SK-N-SH (cell line): ENCODE results near the gene MRPL55. TPM values are rescaled to one million over a fixed set of nuclear protein-coding genes. Genes with fewer than 3 reads are reported as not detected.

Experiments
- CTCF ChIA-PET: fragments of 300-600, 350-600 bp; formaldehyde crosslinking; extraction: SDS; loops from one replicate; lab custom pipeline; 2021; lab: Yijun Ruan, JAX
- POLR2A ChIA-PET: fragments of 350-600 bp; sonication (Branson Sonifier 250); formaldehyde crosslinking; extraction: SDS; loops from one replicate; lab custom pipeline; 2020; ENCODE audit warnings: antibody characterized with exemption, inconsistent platforms; lab: Yijun Ruan, JAX
- DNase-seq: peaks from one replicate; pipeline ENCODE4 v3.0.0; 2012
- H2AFZ ChIP-seq: fragments of 200-600 bp; sonication (generic); 2 replicates; pipeline ENCODE4 v1.8.1; 2016; ENCODE audit warnings: antibody characterized with exemption, mild to moderate bottlenecking, low read depth
- H3F3A ChIP-seq: fragments of 200-600 bp; sonication (generic); replicated peaks from 2 replicates; pipeline ENCODE3; 2016; ENCODE audit warnings: antibody characterized with exemption, mild to moderate bottlenecking; ENCODE audit not compliant: insufficient read depth
- H3K27ac ChIP-seq, 2 experiments: fragments of 200-500 bp in 1 of 2; fragments of 200-600 bp in 1 of 2; sonication (Bioruptor generic) in 1 of 2; sonication (generic), shearing (Covaris generic) in 1 of 2; 2 replicates each; pipeline versions ENCODE4 v1.5.1 to v1.6.1; 2014 to 2016; ENCODE audit warnings: low read depth in 2 of 2, inconsistent platforms in 1 of 2, low read length in 1 of 2, mild to moderate bottlenecking in 1 of 2, mixed read lengths in 1 of 2
- H3K27me3 ChIP-seq: fragments of 200-600 bp; sonication (generic), shearing (Covaris generic); 2 replicates; pipeline ENCODE4 v1.6.1; 2016; ENCODE audit warnings: mixed run types; ENCODE audit not compliant: insufficient read depth
- H3K36me3 ChIP-seq, 2 experiments: fragments of 200-500 bp in 1 of 2; fragments of 200-600 bp in 1 of 2; sonication (Bioruptor generic) in 1 of 2; sonication (generic) in 1 of 2; replicated peaks in 1 of 2; 2 replicates each; pipeline versions ENCODE3 to v1.5.1; 2014 to 2016; ENCODE audit warnings: low read length in 1 of 2, mild to moderate bottlenecking in 1 of 2; ENCODE audit not compliant: insufficient read depth in 2 of 2, control insufficient read depth in 1 of 2
- H3K4me1 ChIP-seq, 2 experiments: fragments of 200-500 bp in 1 of 2; fragments of 200-600 bp in 1 of 2; sonication (Bioruptor generic) in 1 of 2; sonication (generic), shearing (Covaris generic) in 1 of 2; 2 replicates each; pipeline versions ENCODE4 v1.5.1 to v1.6.1; 2014 to 2016; ENCODE audit warnings: low read depth in 1 of 2, low read length in 1 of 2, mixed run types in 1 of 2; ENCODE audit not compliant: insufficient read depth in 2 of 2, control insufficient read depth in 1 of 2
- H3K4me2 ChIP-seq: fragments of 200-600 bp; sonication (generic), shearing (Covaris generic); 2 replicates; pipeline ENCODE4 v1.6.1; 2017; ENCODE audit warnings: mixed run types
- H3K4me3 ChIP-seq, 2 experiments: fragments of 200-500 bp in 1 of 2; fragments of 200-600 bp in 1 of 2; sonication (Bioruptor generic) in 1 of 2; sonication (generic), shearing (Covaris generic) in 1 of 2; 2 replicates each; pipeline versions ENCODE4 v1.5.1 to v1.8.1; 2014 to 2016; ENCODE audit warnings: low read depth in 2 of 2, inconsistent platforms in 1 of 2, low read length in 1 of 2, mild to moderate bottlenecking in 1 of 2, mixed read lengths in 1 of 2, moderate library complexity in 1 of 2
- H3K79me2 ChIP-seq: fragments of 200-600 bp; sonication (generic); 2 replicates; pipeline ENCODE4 v1.8.1; 2017; ENCODE audit warnings: mild to moderate bottlenecking; ENCODE audit not compliant: insufficient read depth
- H3K9ac ChIP-seq: fragments of 200-600 bp; sonication (generic); 2 replicates; pipeline ENCODE4 v1.6.1; 2017; ENCODE audit warnings: mixed run types
- H3K9me2 ChIP-seq: fragments of 200-600 bp; sonication (generic); 2 replicates; pipeline ENCODE4 v1.6.1; 2017; ENCODE audit warnings: mixed run types
- H3K9me3 ChIP-seq: fragments of 200-600 bp; sonication (generic); 2 replicates; pipeline ENCODE4 v1.6.1; 2017; ENCODE audit warnings: mixed run types, mild to moderate bottlenecking, moderate library complexity
- H4K20me1 ChIP-seq: fragments of 200-600 bp; sonication (generic); 2 replicates; pipeline ENCODE4 v1.6.1; 2017; ENCODE audit warnings: mild to moderate bottlenecking, mixed run types; ENCODE audit not compliant: insufficient read depth
- FOXM1 ChIP-seq: IDR thresholded peaks from 2 replicates; pipeline ENCODE4 v1.4.0; 2012; ENCODE audit warnings: low read depth, mild to moderate bottlenecking
- GABPA ChIP-seq: IDR thresholded peaks from 2 replicates; pipeline ENCODE4 v1.4.0; 2012; ENCODE audit warnings: low read depth, mild to moderate bottlenecking
- NRF1 ChIP-seq: IDR thresholded peaks from 2 replicates; pipeline ENCODE4 v1.6.1; 2012; ENCODE audit warnings: low read depth, mild to moderate bottlenecking, low read length
- RCOR1 ChIP-seq: fragments of 150-350 bp; IDR thresholded peaks from 2 replicates; pipeline ENCODE4 v1.6.1; 2017; ENCODE audit warnings: antibody characterized with exemption, low read length
- REST ChIP-seq: IDR thresholded peaks from 2 replicates; pipeline ENCODE4 v1.6.1; 2012; ENCODE audit warnings: mild to moderate bottlenecking, low read depth, low read length, moderate library complexity
- SMC3 ChIP-seq: IDR thresholded peaks from 2 replicates; pipeline ENCODE4 v1.6.1; 2012; ENCODE audit warnings: low read depth, low read length, improper control_type of control experiment
- TCF12 ChIP-seq: IDR thresholded peaks from 2 replicates; pipeline ENCODE4 v1.4.0; 2012
- YY1 ChIP-seq: IDR thresholded peaks from 2 replicates; pipeline ENCODE4 v1.4.0; 2012; ENCODE audit warnings: low read depth, mild to moderate bottlenecking
- WGBS: methylation state at CpG from one replicate; pipeline ENCODE4 v1.1.6; 2017; ENCODE audit warnings: low lambda C conversion rate; 5-methylcytosine and 5-hydroxymethylcytosine counted together
- polyA plus RNA-seq, 3 experiments: library from polyadenylated mRNA; depleted of rRNA; stranded (reverse); fragments of >200 nt; gene quantifications; 2 replicates each; pipeline ENCODE4 v1.2.3, GENCODE V29; 2012
- TF ChIP-seq, protein P1 (sequence below): IDR thresholded peaks from 2 replicates; pipeline ENCODE4 v1.4.0; 2012; ENCODE audit warnings: low read depth, borderline replicate concordance
- TF ChIP-seq, protein P2 (sequence below): fragments of 150-350 bp; IDR thresholded peaks from 2 replicates; pipeline ENCODE4 v1.6.1; 2017; ENCODE audit warnings: antibody characterized with exemption, low read length, low read depth, borderline replicate concordance

Gene MRPL55
- polyA plus RNA-seq, 1 of the 3 experiments (the other 2 are of a cell fraction): 75.3 TPM

- POLR2A ChIA-PET: no interaction called here
- TF ChIP-seq TCF12: no peak
- TF ChIP-seq YY1: no peak
- no peak for TF ChIP-seq REST
- no peak for TF ChIP-seq NRF1
- TF ChIP-seq, all 33 proteins: peak for 0
- Histone ChIP-seq H3K9me3 (no peaks in the 10 kb centered on the region), H3K27ac (no peak overlapping the region), H4K20me1 (no peaks in the 10 kb centered on the region), H3K9me2 (no peaks in the 10 kb centered on the region), H3K79me2 (no peaks in the 10 kb centered on the region), H3K27me3 (peaks cover 16% of the 10 kb centered on the region; the same call in 1 of the 2 replicates), H3K9ac (no peak overlapping the region), H3K4me2 (no peak overlapping the region), H3K36me3 (no peaks in the 10 kb centered on the region), H3K4me3 (no peak overlapping the region), H3K4me1 (no peaks in the 10 kb centered on the region), H2AFZ (no peak overlapping the region), H3F3A (no peaks in the 10 kb centered on the region)
- CTCF ChIA-PET: interaction anchor here (0.6 kb wide), 2 partner anchors 16 to 449 kb away, joined by 3 to 4 read pairs; no protein-coding TSS in a partner anchor
- 49% methylated on average over 3 of the region's 4 CpGs for WGBS
- no peak for DNase-seq
These were observed 42.7 kb downstream of the MRPL55 start for GRCh38 chr1:228066416-228066815.

- DNase-seq: no peak
These were observed 43.4 kb downstream of the MRPL55 start for GRCh38 chr1:228065543-228066347.

More at GRCh38 chr1:228065543-228066347, 43.4 kb downstream of the MRPL55 start:
- no peaks in the 10 kb centered on the region for H3K9me2 ChIP-seq
- no peaks in the 10 kb centered on the region for H3K36me3 ChIP-seq
- no peaks in the 10 kb centered on the region for H4K20me1 ChIP-seq
- ChIA-PET CTCF (interaction anchor here (0.6 kb wide), 2 partner anchors 16 to 449 kb away, joined by 3 to 4 read pairs; no protein-coding TSS in a partner anchor), POLR2A (no interaction called here)
- H3K4me1 ChIP-seq: no peaks in the 10 kb centered on the region; a peak in 2 of 4 replicates
- no peak overlapping the region for H3K27ac ChIP-seq
- no peaks in the 10 kb centered on the region for H3K79me2 ChIP-seq
- no peak overlapping the region for H3K4me2 ChIP-seq
- no peak overlapping the region for H3K4me3 ChIP-seq
- H3F3A ChIP-seq: no peaks in the 10 kb centered on the region
- H3K9ac ChIP-seq: no peak overlapping the region
- 64% methylated on average over 12 of the region's 15 CpGs for WGBS
- H3K9me3 ChIP-seq: no peaks in the 10 kb centered on the region
- H3K27me3 ChIP-seq: peaks cover 18% of the 10 kb centered on the region; the same call in 1 of the 2 replicates
- TF ChIP-seq GABPA (no peak), REST (no peak), FOXM1 (no peak), NRF1 (no peak), RCOR1 (no peak), SMC3 (no peak)
- TF ChIP-seq, protein P1, sequence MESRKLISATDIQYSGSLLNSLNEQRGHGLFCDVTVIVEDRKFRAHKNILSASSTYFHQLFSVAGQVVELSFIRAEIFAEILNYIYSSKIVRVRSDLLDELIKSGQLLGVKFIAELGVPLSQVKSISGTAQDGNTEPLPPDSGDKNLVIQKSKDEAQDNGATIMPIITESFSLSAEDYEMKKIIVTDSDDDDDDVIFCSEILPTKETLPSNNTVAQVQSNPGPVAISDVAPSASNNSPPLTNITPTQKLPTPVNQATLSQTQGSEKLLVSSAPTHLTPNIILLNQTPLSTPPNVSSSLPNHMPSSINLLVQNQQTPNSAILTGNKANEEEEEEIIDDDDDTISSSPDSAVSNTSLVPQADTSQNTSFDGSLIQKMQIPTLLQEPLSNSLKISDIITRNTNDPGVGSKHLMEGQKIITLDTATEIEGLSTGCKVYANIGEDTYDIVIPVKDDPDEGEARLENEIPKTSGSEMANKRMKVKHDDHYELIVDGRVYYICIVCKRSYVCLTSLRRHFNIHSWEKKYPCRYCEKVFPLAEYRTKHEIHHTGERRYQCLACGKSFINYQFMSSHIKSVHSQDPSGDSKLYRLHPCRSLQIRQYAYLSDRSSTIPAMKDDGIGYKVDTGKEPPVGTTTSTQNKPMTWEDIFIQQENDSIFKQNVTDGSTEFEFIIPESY: no peak
- TF ChIP-seq, protein P2, sequence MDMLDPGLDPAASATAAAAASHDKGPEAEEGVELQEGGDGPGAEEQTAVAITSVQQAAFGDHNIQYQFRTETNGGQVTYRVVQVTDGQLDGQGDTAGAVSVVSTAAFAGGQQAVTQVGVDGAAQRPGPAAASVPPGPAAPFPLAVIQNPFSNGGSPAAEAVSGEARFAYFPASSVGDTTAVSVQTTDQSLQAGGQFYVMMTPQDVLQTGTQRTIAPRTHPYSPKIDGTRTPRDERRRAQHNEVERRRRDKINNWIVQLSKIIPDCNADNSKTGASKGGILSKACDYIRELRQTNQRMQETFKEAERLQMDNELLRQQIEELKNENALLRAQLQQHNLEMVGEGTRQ: no peak
- no peak overlapping the region for H2AFZ ChIP-seq
